ENCODE data around the gene DBH.

GRCh38 chr9:133598978-133599377 is 37.2 kb upstream of the DBH start:
- TF ChIP-seq, protein P1, sequence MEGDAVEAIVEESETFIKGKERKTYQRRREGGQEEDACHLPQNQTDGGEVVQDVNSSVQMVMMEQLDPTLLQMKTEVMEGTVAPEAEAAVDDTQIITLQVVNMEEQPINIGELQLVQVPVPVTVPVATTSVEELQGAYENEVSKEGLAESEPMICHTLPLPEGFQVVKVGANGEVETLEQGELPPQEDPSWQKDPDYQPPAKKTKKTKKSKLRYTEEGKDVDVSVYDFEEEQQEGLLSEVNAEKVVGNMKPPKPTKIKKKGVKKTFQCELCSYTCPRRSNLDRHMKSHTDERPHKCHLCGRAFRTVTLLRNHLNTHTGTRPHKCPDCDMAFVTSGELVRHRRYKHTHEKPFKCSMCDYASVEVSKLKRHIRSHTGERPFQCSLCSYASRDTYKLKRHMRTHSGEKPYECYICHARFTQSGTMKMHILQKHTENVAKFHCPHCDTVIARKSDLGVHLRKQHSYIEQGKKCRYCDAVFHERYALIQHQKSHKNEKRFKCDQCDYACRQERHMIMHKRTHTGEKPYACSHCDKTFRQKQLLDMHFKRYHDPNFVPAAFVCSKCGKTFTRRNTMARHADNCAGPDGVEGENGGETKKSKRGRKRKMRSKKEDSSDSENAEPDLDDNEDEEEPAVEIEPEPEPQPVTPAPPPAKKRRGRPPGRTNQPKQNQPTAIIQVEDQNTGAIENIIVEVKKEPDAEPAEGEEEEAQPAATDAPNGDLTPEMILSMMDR (IDR thresholded peaks at IDR 0.05), result no peak
- TF ChIP-seq POLR2A (IDR thresholded peaks at IDR 0.05), result no peak
